ENCODE measurements around the gene SLC35A5. TPM values are rescaled to one million over a fixed set of nuclear protein-coding genes. Genes with fewer than 3 reads are reported as not detected.

The SLC35A5 gene
- total and polyA plus RNA-seq, 9 of the 15 experiments (the other 6 are each of a cell fraction or from before 2014, with no cell fraction given): 4.0 to 13.0 (median 9.7) TPM

DNA sequence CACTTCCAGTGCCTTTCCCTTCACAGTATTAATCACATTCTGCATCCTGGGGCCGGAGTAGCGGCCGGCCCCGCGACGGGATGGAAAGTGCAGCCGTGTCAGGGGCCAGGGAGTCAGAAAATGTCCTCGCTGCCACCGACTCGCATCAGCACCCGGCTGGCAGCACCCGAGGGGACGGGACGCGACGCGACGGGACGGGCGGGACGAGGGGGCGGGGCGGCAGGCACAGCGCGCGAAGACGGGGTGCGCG lies 436 bp upstream of the SLC35A5 start (continued):
- TF ChIP-seq ZBTB17 (CRISPR knock-in tag; IDR thresholded peaks at IDR 0.05) (no peak), PURB (CRISPR knock-in tag; IDR thresholded peaks at IDR 0.05; ENCODE audit: low read depth) (no peak), TEAD2 (tag; IDR thresholded peaks at IDR 0.05) (no peak), NR2C2 (CRISPR knock-in tag; IDR thresholded peaks at IDR 0.05) (no peak), NR2C2 (tag; IDR thresholded peaks at IDR 0.05) (peak; percentile 43; the same call in 1 of the 2 replicates), SAP30 (IDR thresholded peaks at IDR 0.05; ENCODE audit: borderline replicate concordance, insufficient read depth, low read depth, low read length, poor library complexity, severe bottlenecking) (peak; percentile 76), HMGN3 (IDR thresholded peaks at IDR 0.05; ENCODE audit: borderline replicate concordance, extremely low read depth, insufficient read length, low read depth, low read length) (peak; percentile 38), BRD4 (IDR thresholded peaks at IDR 0.05) (no peak), DACH1 (IDR thresholded peaks at IDR 0.05; ENCODE audit: partially characterized antibody) (peak; percentile 8), MTA1 (IDR thresholded peaks at IDR 0.05; ENCODE audit: borderline replicate concordance) (no peak), ZC3H4 (CRISPR knock-in tag; IDR thresholded peaks at IDR 0.05; ENCODE audit: borderline replicate concordance) (no peak), ZNF57 (CRISPR knock-in tag; IDR thresholded peaks at IDR 0.05) (no peak), SP1 (CRISPR knock-in tag; IDR thresholded peaks at IDR 0.05) (no peak), RBM39 (optimal IDR thresholded peaks at IDR 0.05; ENCODE audit: low read depth, low read length) (no peak), MTA2 (IDR thresholded peaks at IDR 0.05; ENCODE audit: low read depth) (no peak), ZNF384 (IDR thresholded peaks at IDR 0.05; ENCODE audit: low read depth, low read length) (no peak), SMARCC2 (IDR thresholded peaks at IDR 0.05; ENCODE audit: low read depth) (no peak), MCM7 (IDR thresholded peaks at IDR 0.05) (no peak)
- TF ChIP-seq, protein P1, sequence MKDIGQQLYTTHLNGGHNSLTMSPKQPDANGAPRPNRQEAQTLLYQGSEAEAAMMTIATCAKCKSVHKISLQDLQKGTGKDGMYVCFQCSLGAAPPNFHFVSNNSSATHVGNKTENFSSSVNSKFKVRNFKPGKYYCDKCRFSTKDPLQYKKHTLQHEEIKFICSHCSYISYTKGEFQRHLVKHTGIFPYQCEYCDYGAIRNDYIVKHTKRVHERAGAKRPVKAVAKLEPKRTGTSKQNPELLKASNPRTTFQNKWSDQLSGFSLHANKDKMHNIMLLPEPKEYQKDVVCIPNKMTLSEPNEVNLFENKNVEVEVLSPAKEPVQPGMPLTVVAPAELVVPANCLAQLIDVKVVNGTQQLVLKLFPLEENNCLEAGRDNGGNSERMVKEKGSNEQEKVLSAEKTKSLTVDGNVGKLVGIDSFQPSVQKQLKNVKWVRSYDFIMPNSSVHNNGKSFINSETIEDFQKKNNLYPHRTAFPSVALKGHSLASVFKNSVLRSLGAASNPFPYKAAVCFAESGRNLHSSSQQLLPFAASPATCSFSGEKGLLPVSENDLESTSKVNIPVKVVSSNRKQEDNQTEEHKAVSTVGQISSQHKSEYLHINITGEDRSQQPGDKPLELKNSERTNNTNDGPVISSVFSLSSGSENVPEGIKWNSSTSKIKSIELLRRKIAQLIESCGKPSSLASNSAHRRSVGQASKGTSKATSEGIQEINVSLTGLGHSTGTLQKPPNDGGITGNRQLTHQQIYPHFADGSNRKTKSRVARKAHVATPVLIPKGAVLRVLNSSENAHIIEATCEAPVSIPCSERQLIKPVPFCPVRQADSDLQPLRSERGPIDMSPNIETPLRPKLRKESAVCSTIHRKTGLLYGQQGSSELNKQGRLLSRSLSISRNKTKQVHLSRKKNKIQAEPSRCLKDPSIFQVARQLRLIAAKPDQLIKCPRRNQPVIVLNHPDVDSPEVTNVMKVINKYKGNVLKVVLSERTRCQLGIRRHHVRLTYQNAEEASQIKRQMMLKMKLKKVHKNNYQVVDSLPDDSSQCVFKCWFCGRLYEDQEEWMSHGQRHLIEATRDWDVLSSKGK (CRISPR knock-in tag; IDR thresholded peaks at IDR 0.05): no peak
- TF ChIP-seq, protein P2, sequence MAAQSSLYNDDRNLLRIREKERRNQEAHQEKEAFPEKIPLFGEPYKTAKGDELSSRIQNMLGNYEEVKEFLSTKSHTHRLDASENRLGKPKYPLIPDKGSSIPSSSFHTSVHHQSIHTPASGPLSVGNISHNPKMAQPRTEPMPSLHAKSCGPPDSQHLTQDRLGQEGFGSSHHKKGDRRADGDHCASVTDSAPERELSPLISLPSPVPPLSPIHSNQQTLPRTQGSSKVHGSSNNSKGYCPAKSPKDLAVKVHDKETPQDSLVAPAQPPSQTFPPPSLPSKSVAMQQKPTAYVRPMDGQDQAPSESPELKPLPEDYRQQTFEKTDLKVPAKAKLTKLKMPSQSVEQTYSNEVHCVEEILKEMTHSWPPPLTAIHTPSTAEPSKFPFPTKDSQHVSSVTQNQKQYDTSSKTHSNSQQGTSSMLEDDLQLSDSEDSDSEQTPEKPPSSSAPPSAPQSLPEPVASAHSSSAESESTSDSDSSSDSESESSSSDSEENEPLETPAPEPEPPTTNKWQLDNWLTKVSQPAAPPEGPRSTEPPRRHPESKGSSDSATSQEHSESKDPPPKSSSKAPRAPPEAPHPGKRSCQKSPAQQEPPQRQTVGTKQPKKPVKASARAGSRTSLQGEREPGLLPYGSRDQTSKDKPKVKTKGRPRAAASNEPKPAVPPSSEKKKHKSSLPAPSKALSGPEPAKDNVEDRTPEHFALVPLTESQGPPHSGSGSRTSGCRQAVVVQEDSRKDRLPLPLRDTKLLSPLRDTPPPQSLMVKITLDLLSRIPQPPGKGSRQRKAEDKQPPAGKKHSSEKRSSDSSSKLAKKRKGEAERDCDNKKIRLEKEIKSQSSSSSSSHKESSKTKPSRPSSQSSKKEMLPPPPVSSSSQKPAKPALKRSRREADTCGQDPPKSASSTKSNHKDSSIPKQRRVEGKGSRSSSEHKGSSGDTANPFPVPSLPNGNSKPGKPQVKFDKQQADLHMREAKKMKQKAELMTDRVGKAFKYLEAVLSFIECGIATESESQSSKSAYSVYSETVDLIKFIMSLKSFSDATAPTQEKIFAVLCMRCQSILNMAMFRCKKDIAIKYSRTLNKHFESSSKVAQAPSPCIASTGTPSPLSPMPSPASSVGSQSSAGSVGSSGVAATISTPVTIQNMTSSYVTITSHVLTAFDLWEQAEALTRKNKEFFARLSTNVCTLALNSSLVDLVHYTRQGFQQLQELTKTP (IDR thresholded peaks at IDR 0.05; ENCODE audit: low read depth in 1 of 2, partially characterized antibody in 2 of 2): no peak

Measured in K562 (cell line).